ENCODE results near the gene ZNF444. TPM values are rescaled to one million over a fixed set of nuclear protein-coding genes. Genes with fewer than 3 reads are reported as not detected.

Gene ZNF444
- total RNA-seq, 1 donor from 2014 or later: 94.9 TPM

GRCh38 chr19:56150358-56150757 is 9.3 kb downstream of the ZNF444 start:
- no peaks in the 10 kb centered on the region for H3K9me3 ChIP-seq
- no peak for TF ChIP-seq CTCF (IDR thresholded peaks at IDR 0.05)
- intact Hi-C loops (cut with DNase I): no loop called here
- no peaks in the 10 kb centered on the region for H3K27me3 ChIP-seq
- H3K36me3 ChIP-seq: peaks cover 19 to 56% of the 10 kb centered on the region in 2 donors
- H3K4me1 ChIP-seq: no peaks in the 10 kb centered on the region
- H3K27ac ChIP-seq: no peak overlapping the region
- no peak overlapping the region for H3K4me3 ChIP-seq
- no peak for DNase-seq (ENCODE audit: low spot score in 2 of 2)

- no peaks in the 10 kb centered on the region for H3K4me1 ChIP-seq
- no peak overlapping the region for H3K27ac ChIP-seq
- H3K36me3 ChIP-seq: peaks cover 11 to 58% of the 10 kb centered on the region in 2 donors
- H3K4me3 ChIP-seq: no peak overlapping the region
- H3K27me3 ChIP-seq: no peaks in the 10 kb centered on the region
- no peak for TF ChIP-seq CTCF (IDR thresholded peaks at IDR 0.05)
- no peaks in the 10 kb centered on the region for H3K9me3 ChIP-seq
- intact Hi-C loops (cut with DNase I): no loop called here
- DNase-seq (ENCODE audit: low spot score in 2 of 2): no peak
These were observed 11.6 kb downstream of the ZNF444 start for GRCh38 chr19:56152644-56153043.

GRCh38 chr19:56153507-56153906 is 12.4 kb downstream of the ZNF444 start:
- H3K4me3 ChIP-seq: no peak overlapping the region
- DNase-seq (ENCODE audit: low spot score in 2 of 2): no peak
- H3K36me3 ChIP-seq: peaks cover 12 to 58% of the 10 kb centered on the region in 2 donors
- intact Hi-C loops (cut with DNase I): no loop called here
- no peaks in the 10 kb centered on the region for H3K9me3 ChIP-seq
- H3K4me1 ChIP-seq: no peaks in the 10 kb centered on the region
- TF ChIP-seq CTCF (IDR thresholded peaks at IDR 0.05): no peak
- no peaks in the 10 kb centered on the region for H3K27me3 ChIP-seq
- no peak overlapping the region for H3K27ac ChIP-seq

GRCh38 chr19:56155124-56155687 is 14.1 kb downstream of the ZNF444 start:
- no peak overlapping the region for H3K4me3 ChIP-seq
- H3K27me3 ChIP-seq: no peaks in the 10 kb centered on the region
- DNase-seq (ENCODE audit: low spot score in 2 of 2): no peak
- no peaks in the 10 kb centered on the region for H3K9me3 ChIP-seq
- intact Hi-C loops (cut with DNase I): no loop called here
- peak in 1 of 3 experiments; percentile 12 for TF ChIP-seq CTCF (IDR thresholded peaks at IDR 0.05)
- H3K36me3 ChIP-seq: peaks cover 26 to 64% of the 10 kb centered on the region in 2 donors
- H3K27ac ChIP-seq: no peak overlapping the region
- no peaks in the 10 kb centered on the region for H3K4me1 ChIP-seq

- H3K9me3 ChIP-seq: no peaks in the 10 kb centered on the region
- DNase-seq (ENCODE audit: low spot score in 2 of 2): no peak
- no peaks in the 10 kb centered on the region for H3K27me3 ChIP-seq
- no peak overlapping the region for H3K4me3 ChIP-seq
- H3K36me3 ChIP-seq: peaks cover 32 to 77% of the 10 kb centered on the region in 2 donors
- H3K4me1 ChIP-seq: no peaks in the 10 kb centered on the region
- H3K27ac ChIP-seq: no peak overlapping the region
- TF ChIP-seq CTCF (IDR thresholded peaks at IDR 0.05): no peak
- intact Hi-C loops (cut with DNase I): no loop called here
These were observed 15.7 kb downstream of the ZNF444 start for GRCh38 chr19:56156768-56157167.

Measured in ascending aorta (tissue), 2 donors.